HG02938 (cell line): ENCODE measurements around the gene CCDC116.
"Not testable (repeated sequence)": the region's sequence is repeated elsewhere in the genome, so short reads cannot be mapped to it uniquely, and the experiment has no call there.

Experiments used
- ATAC-seq: cut with Tn5 transposase; IDR thresholded peaks from one replicate; pipeline ENCODE4 v1.9.1; 2021; ENCODE audit warnings: mild to moderate bottlenecking, moderate library complexity; ENCODE audit not compliant: unreplicated experiment

The CCDC116 gene

GRCh38 chr22:21632237-21632895 is at the start of gene CCDC116:
Gene CCDC116 (plus strand): TSS chr22:21632760. CDS start chr22:21633182, 422 bp downstream.
- no peak for ATAC-seq

- no peak for ATAC-seq
Observed at GRCh38 chr22:21582801-21583740, 49.5 kb upstream of the CCDC116 start.

- ATAC-seq: no peak
Observed at GRCh38 chr22:21585389-21585788, 47.2 kb upstream of the CCDC116 start.

- peak; percentile 90 for ATAC-seq
Observed at GRCh38 chr22:21587803-21588611, 44.6 kb upstream of the CCDC116 start.

- no peak for ATAC-seq
Observed at GRCh38 chr22:21589396-21589795, 43.2 kb upstream of the CCDC116 start.

- ATAC-seq: no peak
Observed at GRCh38 chr22:21590809-21591641, 41.5 kb upstream of the CCDC116 start.

- ATAC-seq: no peak
Observed at GRCh38 chr22:21591695-21592094, 40.9 kb upstream of the CCDC116 start.

- no peak for ATAC-seq
Observed at GRCh38 chr22:21592422-21592821, 40.1 kb upstream of the CCDC116 start.

GRCh38 chr22:21593406-21594232 is 38.9 kb upstream of the CCDC116 start:
- no peak for ATAC-seq

GRCh38 chr22:21594865-21595452 is 37.6 kb upstream of the CCDC116 start:
- ATAC-seq: no peak

GRCh38 chr22:21596356-21597135 is 36.0 kb upstream of the CCDC116 start:
- not testable (repeated sequence) for ATAC-seq

- no peak for ATAC-seq
Observed at GRCh38 chr22:21598302-21598701, 34.3 kb upstream of the CCDC116 start.

GRCh38 chr22:21599053-21599893 is 33.3 kb upstream of the CCDC116 start:
- ATAC-seq: no peak

- ATAC-seq: no peak
Observed at GRCh38 chr22:21602579-21602978, 30.0 kb upstream of the CCDC116 start.

- no peak for ATAC-seq
Observed at GRCh38 chr22:21603973-21604372, 28.6 kb upstream of the CCDC116 start.

- ATAC-seq: no peak
Observed at GRCh38 chr22:21605887-21606564, 26.5 kb upstream of the CCDC116 start.

- ATAC-seq: no peak
Observed at GRCh38 chr22:21606775-21607174, 25.8 kb upstream of the CCDC116 start.
